Loucy (cell line): ENCODE results near the gene CNNM1.

Experiments used
- H2AFZ ChIP-seq: fragments of 200-600 bp; sonication (generic); 2 replicates; pipeline ENCODE4 v1.6.0; 2016; ENCODE audit warnings: antibody characterized with exemption, mild to moderate bottlenecking, low read length, moderate library complexity
- H3F3A ChIP-seq: fragments of 200-600 bp; 2 replicates; pipeline ENCODE4 v1.6.0; 2016; ENCODE audit warnings: antibody characterized with exemption, low read depth, mild to moderate bottlenecking
- H3K27me3 ChIP-seq: fragments of 200-600 bp; sonication (generic); 2 replicates; pipeline ENCODE4 v1.6.1; 2014; ENCODE audit warnings: low read length, mild to moderate bottlenecking; ENCODE audit not compliant: insufficient read depth, poor library complexity, severe bottlenecking
- H3K36me3 ChIP-seq: fragments of 200-600 bp; sonication (generic); 2 replicates; pipeline ENCODE4 v1.6.1; 2016; ENCODE audit warnings: low read length; ENCODE audit not compliant: insufficient read depth
- H3K4me1 ChIP-seq: fragments of 200-600 bp; sonication (generic); 2 replicates; pipeline ENCODE4 v1.5.1; 2014; ENCODE audit warnings: low read length, mild to moderate bottlenecking; ENCODE audit not compliant: insufficient read depth, poor library complexity, severe bottlenecking
- H3K4me2 ChIP-seq: fragments of 200-600 bp; sonication (generic); 2 replicates; pipeline ENCODE4 v1.6.0; 2014; ENCODE audit warnings: antibody characterized with exemption, low read length, low read depth, mild to moderate bottlenecking; ENCODE audit not compliant: poor library complexity, severe bottlenecking
- H3K4me3 ChIP-seq: fragments of 200-600 bp; sonication (generic); 2 replicates; pipeline ENCODE4 v1.5.1; 2014; ENCODE audit warnings: low read length, mild to moderate bottlenecking, mixed read lengths; ENCODE audit not compliant: poor library complexity, severe bottlenecking
- H3K79me2 ChIP-seq: fragments of 200-600 bp; sonication (generic); 2 replicates; pipeline ENCODE4 v1.6.1; 2014; ENCODE audit warnings: low read length; ENCODE audit not compliant: insufficient read depth
- H3K9ac ChIP-seq: fragments of 200-600 bp; sonication (generic); 2 replicates; pipeline ENCODE4 v1.6.0; 2014; ENCODE audit warnings: mild to moderate bottlenecking, low read depth, low read length, moderate library complexity; ENCODE audit not compliant: poor library complexity, severe bottlenecking
- H3K9me2 ChIP-seq: fragments of 200-600 bp; sonication (generic); replicated peaks from 2 replicates; pipeline ENCODE4 v1.6.1; 2016; ENCODE audit warnings: low read depth, low read length, mixed read lengths
- H3K9me3 ChIP-seq: fragments of 200-600 bp; sonication (generic); 2 replicates; pipeline ENCODE4 v1.6.1; 2014; ENCODE audit warnings: mild to moderate bottlenecking, antibody characterized with exemption, low read length, low read depth; ENCODE audit not compliant: insufficient read depth
- H4K20me1 ChIP-seq: fragments of 200-600 bp; sonication (generic); 2 replicates; pipeline ENCODE4 v1.6.0; 2014; ENCODE audit warnings: antibody characterized with exemption, low read length, mild to moderate bottlenecking; ENCODE audit not compliant: insufficient read depth, poor library complexity, severe bottlenecking
- CTCF ChIP-seq: fragments of 200-600 bp; sonication (generic); conservative IDR thresholded peaks from 2 replicates; pipeline ENCODE4 v1.5.1; 2014; ENCODE audit warnings: mild to moderate bottlenecking, antibody characterized with exemption, low read length
- EZH2phosphoT487 ChIP-seq: fragments of 200-600 bp; IDR thresholded peaks from 2 replicates; pipeline ENCODE4 v1.6.1; 2018; ENCODE audit warnings: antibody characterized with exemption, mild to moderate bottlenecking, moderate library complexity, borderline replicate concordance

CNNM1 gene

DNA sequence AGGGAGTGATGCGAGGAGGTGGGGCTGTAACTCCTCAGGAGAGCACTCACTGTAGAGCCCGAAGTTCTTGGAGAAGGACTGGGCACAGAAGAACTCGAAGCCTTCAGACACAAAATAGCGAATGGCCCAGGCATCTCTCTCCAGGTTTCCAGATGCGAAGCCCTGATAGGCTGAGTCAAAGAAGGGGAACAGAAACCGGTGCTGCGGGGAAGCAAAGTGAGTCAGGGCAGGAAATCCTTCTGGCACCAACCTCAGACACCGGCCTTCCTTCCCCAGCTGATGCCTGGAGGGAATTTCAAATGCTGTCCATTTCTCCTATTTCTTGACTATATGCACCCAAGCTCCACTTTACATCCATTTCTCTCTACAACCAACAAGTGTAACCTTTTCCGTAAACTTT lies 74.5 kb downstream of the CNNM1 start:
- H2AFZ ChIP-seq: no peak overlapping the region
- H4K20me1 ChIP-seq: no peaks in the 10 kb centered on the region
- H3K9ac ChIP-seq: no peak overlapping the region
- H3K4me3 ChIP-seq: no peak overlapping the region
- no peaks in the 10 kb centered on the region for H3K9me3 ChIP-seq
- TF ChIP-seq CTCF (no peak), EZH2phosphoT487 (no peak)
- H3K79me2 ChIP-seq: no peaks in the 10 kb centered on the region
- no peak overlapping the region for H3K4me2 ChIP-seq
- H3K27me3 ChIP-seq: no peaks in the 10 kb centered on the region
- H3F3A ChIP-seq: no peaks in the 10 kb centered on the region
- no peaks in the 10 kb centered on the region for H3K4me1 ChIP-seq
- no peaks in the 10 kb centered on the region for H3K9me2 ChIP-seq
- peaks cover 73% of the 10 kb centered on the region; the same call in 1 of the 2 replicates for H3K36me3 ChIP-seq

- H4K20me1 ChIP-seq: no peaks in the 10 kb centered on the region
- TF ChIP-seq CTCF (peak; percentile 22; the same call in 1 of the 2 replicates), EZH2phosphoT487 (no peak)
- no peak overlapping the region for H3K9ac ChIP-seq
- H3K79me2 ChIP-seq: no peaks in the 10 kb centered on the region
- H3K27me3 ChIP-seq: no peaks in the 10 kb centered on the region
- no peaks in the 10 kb centered on the region for H3F3A ChIP-seq
- no peaks in the 10 kb centered on the region for H3K9me2 ChIP-seq
- H3K36me3 ChIP-seq: peaks cover 54% of the 10 kb centered on the region; the same call in 1 of the 2 replicates
- H3K9me3 ChIP-seq: no peaks in the 10 kb centered on the region
- no peak overlapping the region for H2AFZ ChIP-seq
- no peak overlapping the region for H3K4me2 ChIP-seq
- no peak overlapping the region for H3K4me3 ChIP-seq
- no peaks in the 10 kb centered on the region for H3K4me1 ChIP-seq
Observed at GRCh38 chr10:99406149-99406548, 77.0 kb downstream of the CNNM1 start.

GRCh38 chr10:99410146-99410545 lies 81.0 kb downstream of the CNNM1 start:
- Histone ChIP-seq H3F3A (no peaks in the 10 kb centered on the region), H3K9me3 (no peaks in the 10 kb centered on the region), H3K27me3 (no peaks in the 10 kb centered on the region), H3K9ac (no peak overlapping the region), H3K79me2 (no peaks in the 10 kb centered on the region), H3K9me2 (no peaks in the 10 kb centered on the region), H3K4me2 (no peak overlapping the region), H2AFZ (no peak overlapping the region), H3K4me3 (no peak overlapping the region), H3K4me1 (no peaks in the 10 kb centered on the region), H4K20me1 (no peaks in the 10 kb centered on the region), H3K36me3 (peaks cover 20% of the 10 kb centered on the region; the same call in 1 of the 2 replicates)
- no peak for TF ChIP-seq EZH2phosphoT487
- TF ChIP-seq CTCF: no peak
